Measurements from ENCODE around the gene FRMD5. TPM values are rescaled to one million over a fixed set of nuclear protein-coding genes. Genes with fewer than 3 reads are reported as not detected.

The FRMD5 gene
- total RNA-seq, 1 donor from 2014 or later = 0.69 TPM

DNA sequence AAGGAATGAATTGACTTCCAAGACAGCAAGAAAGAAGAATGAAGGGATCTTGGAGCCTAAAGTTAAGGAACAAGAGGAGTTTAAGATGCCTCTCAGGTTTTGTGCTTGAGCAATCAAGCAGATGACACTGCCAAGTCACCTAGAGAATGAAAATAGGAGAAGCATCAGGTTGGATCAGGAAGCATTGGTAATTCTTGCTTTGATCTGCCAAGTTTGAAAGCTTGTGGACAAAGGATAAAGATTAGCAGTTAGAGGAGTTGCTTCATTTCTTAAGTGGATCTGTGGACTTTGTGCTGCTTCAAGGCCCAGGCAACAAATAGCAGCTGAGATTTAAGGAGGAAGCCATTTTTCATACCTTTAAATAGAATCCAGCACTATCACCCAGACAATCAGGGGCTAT is 35.6 kb downstream of the FRMD5 start:
- DNase-seq = no peak

DNA sequence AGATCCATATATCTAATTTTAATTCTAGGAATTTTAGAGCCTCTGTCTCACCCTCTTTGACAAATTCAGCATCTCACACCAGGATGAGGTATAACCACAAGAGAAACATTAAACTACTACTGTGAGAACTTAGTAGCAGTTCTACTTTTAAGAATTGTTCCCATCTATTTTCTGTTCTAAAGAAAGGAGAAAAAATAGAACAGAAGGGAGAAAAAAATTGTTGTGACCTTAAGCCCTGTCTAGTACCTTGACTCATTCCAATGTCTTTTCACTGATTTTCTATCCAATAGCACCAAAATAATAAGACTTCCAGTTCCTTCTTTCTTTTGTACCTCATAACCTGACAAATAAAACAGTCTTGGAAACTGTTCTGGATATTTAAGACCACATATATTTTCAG is 37.0 kb downstream of the FRMD5 start:
- DNase-seq = no peak

DNA sequence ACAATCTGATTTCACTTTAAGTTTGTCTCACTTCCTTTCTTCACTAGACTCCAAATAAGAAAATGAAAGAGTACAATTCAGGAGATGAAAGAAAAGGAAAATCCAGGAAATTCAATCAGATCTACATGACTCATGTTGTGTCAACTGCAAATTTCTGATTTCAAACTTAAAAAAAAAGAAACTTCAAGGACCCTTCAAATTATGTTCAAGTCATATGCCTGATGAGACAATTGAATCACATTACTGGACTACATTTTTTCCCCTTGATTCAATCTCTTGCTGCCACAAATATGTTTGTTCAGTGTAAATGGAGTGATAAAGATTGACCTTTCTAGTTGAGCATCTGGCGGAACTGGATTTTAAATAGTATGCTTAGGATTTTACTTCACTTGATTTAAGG is 37.4 kb downstream of the FRMD5 start:
- no peak for DNase-seq

DNA sequence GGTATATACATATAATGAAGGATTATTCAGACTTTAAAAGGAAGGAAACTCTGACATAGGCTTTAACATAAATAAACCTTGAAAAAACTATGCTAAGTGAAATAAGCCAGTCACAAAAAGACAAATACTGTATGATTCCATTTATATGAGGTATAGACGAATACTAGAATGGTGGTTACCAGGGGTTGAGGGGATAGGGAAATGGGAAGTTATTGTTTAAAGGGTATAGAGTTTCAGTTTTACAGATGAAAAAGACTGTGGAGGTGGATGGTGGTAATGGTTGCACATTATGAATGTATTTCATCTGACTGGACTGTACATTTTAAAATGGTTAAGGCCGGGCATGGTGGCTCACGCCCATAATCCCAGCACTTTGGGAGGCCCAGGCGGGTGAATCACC is 41.7 kb downstream of the FRMD5 start:
- no peak for DNase-seq

DNA sequence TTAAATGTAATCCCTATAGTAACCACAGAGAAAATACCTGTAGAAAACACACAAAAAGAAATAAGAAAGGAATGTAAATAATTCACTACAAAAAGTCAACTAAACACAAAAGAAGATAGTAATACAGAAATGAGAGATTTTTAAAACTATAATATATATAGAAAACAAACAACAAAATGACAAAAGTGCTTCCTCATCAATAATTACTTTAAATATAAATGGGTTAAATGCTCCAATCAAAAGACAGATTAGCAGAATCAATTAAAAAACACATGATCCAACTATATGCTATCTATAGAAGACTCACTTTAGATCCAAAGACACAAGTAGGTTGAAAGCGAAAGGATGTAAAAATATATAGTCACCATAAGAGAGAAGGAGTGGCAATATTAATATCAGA is 45.8 kb downstream of the FRMD5 start:
- no peak for DNase-seq

DNA sequence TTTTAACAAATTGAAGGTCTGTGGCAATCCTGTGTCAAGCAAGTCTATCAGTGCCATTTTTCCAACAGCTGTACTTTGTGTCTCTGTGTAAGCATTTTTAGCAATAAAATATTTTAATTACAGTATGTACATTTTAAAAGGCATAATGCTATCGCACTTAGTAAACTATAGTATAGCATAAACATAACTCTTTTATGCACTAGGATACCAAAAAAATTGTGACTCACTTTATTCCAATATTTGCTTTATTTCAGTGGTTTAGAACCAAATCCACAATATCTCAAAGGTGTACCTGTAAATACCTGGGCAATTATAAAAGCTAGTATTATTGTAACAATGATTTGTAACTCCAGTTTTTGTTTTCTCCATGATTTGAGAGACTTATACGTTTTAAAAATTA is 46.5 kb downstream of the FRMD5 start:
- no peak for DNase-seq

DNA sequence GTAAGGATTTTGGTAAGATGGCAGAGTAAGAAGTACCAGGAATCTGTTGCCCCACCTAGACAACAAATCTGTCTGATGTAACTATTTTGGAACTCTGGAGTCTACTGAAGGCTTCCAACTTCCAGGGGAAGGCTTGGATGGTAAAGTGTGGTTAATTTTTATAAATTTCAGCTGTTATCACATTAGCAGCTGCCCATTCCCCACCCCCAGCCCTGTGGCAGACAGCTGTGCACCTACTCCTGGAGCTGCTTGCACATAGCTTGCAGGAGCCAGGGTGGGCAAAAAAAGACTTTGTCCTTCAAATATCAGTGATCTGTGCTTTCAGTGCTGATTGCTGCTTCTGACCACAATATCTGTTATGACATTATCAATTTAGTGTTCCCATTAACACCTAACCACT is 47.4 kb downstream of the FRMD5 start:
- no peak for DNase-seq

DNA sequence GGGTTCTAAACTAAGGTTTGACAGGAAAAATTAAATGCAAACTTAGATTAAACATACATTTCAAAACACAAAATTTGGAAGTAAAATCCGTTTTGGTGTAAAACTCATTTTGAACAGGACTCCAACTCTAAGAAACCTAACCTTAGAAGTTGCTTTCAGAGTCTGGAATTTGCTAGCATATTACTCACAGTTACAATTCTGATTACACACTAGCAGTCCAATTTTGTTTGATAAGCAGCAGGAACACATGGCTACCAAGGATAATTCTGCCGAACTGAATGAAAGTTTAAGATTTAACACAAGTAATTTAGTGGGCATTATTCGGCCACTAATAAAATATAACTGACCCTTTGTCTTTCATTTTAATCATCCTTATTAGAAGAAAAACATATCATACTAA is 49.6 kb downstream of the FRMD5 start:
- no peak for DNase-seq

DNA sequence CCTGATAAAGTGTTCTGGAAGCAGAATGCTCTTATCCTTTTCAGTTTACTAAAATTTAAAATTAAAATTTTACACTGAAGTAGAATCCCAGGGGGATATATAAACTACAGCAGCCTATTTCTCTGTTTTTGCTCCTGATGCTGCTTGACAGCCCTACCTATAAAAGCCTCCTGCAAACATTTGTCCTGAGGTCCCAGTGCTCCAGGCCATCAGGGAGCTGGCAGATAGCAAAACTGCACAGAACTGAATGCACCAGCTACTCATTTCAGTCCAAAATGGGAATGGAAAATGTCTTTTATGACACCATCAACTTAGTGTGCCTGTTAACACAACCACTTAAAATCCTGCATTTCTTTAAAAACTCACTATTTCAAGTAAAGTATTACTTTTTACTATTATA is 50.1 kb downstream of the FRMD5 start:
- DNase-seq = no peak

DNA sequence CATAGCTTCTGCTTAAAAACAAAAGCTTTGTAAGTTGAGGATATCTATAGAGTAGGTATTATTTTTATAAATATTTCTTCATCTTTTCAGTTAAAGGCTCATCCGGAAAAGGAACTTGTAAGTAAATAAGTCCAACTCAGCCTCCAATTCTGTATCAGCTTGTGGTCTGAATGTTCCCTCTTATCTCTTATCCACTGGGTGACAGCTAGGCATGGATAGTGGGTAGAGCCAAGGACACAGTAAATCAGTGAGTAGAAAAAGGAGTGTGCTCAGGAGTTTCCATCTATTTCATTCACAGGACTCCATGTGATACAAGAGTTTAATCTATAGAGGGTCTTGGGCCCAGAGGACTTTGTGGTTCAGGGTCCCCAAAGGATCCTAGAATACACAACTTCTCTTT is 50.9 kb downstream of the FRMD5 start:
- DNase-seq = no peak

DNA sequence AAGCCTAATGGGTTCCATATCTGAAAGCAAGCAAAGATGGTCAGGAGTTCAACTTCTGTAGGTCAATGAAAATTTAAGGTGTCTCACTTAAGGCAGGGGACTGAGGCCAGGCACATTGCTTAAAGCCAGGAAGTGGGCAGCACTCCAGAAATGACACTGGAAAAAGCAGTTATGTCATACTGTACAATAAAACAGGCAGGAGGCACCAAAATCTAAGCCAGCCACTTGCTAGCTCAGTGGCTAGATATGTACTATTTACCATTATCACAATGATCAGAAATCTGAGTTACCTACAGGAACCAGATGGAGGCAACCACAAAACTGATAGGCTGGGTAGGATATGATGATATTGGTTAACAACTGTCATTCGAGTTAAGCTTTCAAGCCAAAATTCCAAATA is 57.3 kb downstream of the FRMD5 start:
- no peak for DNase-seq

DNA sequence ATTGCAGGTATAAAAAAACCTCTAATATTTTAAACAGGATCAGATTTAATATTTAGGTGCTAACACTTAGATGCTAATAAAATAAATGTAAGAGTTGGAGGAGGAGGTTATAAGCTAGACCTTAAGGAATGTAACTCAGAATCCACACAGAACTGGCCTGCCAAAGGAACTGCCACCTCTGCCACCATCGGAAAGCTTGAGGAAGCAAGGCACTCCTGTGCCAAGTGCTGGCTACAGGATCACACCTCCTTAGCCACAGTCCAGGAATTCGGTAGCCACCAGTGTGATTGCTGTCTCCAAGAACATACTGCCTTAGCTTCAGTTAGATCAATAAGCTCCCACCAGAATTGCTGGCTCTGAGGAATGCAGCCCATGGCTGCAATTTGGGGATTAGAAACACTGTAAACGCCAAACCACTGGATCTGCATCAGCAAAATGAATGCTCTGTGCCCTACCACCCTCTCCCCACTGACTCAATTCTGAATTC is 58.0 kb downstream of the FRMD5 start:
- DNase-seq = no peak

DNA sequence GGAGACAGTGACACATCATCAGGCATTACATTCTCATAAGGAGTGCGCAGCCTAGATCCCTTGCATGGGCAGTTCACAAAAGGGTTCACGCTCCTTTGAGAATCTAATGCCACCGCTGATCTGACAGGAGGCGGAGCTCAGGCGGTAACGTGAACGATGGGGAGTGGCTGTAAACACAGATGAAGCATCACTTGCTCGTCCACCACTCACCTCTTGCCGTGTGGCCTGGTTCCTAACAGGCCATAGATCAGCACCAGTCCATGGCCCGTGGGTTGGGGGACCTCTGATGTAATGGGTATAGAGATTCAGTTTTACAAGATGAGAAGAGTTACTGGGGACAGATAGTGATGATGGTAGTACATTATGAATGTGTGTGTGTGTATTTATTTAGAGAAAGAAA is 63.0 kb downstream of the FRMD5 start:
- DNase-seq = no peak

DNA sequence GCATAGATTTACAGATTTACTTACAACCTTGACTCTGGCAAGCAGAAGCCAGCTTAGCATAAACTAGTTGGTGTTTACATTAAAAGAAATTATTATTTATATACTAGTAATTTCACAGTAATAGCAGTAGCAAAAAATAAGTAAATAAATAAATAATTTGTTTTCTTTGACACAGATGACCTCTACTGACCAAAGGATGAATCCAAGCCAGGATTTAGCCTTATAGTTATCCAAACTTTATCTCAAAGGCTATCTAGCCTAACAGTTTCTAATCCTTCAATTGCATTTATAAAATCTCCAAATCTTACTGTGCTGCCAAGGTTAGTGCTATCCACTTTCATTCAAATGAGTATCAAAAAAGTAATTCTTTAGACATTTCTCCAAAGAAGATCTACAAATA is 64.3 kb downstream of the FRMD5 start:
- no peak for DNase-seq

DNA sequence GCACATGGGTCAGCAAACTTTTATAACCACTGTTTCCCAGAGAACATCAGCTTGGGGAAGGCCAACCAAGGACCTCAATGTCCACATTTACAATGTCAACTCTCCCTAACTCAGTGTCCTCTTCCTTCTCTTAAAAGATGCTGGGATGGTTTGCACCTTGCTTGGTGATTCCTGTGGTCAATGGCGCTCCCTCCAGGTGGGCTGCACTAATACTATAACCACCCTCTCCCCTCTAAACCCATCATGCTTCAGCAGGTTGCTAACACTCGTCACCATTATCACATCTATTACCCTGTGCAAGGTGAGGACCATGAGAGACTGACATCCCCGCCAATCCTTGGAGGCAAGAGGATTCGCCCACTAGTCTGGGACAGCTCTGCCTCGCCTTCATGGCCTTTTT is 65.2 kb downstream of the FRMD5 start:
- no peak for DNase-seq

DNA sequence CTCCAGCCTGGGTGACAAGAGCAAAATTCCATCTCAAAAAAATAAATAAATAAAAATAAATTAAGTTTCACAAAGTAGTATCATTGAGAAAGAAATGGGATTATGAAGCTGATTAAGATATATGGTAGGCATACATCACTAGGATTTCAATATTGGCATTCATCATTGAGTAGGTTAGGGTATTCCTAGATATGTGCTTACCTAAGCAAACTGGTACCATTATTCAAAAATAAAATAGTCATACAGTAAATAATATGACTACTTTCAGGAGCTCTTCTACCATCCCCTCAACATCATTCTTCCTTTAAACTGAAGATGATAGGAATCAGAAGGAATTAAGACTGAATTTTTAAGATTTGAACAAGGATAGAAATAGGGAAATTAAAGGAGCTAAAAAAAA is 66.6 kb downstream of the FRMD5 start:
- DNase-seq = no peak

DNA sequence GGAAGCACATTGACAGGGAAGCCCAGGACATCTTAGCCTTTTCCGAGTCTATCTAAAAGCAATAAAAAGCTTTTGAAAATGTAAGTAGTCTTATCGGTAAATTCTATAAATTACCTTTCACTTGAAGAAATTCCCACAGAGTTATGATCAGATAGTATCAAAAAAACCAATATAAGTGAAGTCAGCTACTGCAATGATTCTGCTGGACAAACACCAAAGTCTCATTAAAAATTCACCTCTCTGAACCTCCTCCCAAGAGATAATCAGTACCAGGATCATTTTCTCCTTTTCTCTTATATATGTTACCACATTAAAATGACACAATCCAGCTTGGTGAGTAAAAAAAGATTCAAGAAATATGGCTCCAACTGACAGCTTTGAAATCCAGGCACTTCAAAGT is 69.2 kb downstream of the FRMD5 start:
- DNase-seq = no peak

DNA sequence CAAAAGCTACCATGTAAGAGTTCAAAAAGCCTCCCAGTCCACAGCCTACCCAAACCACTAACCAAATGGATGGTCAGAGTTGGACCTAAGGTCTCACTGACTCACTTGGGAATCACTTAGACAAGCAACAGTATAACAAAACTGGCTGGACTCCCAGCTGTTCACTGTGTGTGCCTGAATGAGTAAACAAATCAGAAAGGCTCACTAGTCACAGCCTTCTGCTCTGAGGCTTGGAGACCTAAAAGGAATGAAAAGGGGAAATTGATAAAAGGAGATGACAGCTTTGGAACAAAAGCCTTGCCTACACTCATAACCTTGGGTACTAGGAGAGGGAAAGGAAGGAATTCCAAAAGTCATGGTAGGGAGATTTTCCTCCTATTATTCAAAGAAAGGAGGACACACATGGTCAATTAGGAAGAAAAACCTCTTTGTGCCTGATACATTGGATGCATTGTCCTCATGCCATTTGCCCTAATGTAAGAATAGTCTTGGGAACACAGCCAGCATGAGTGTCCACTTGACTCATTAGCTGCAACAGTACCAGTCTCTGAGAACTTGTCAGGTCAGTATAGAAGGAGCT is 92.3 kb downstream of the FRMD5 start:
- peak; percentile 8 for DNase-seq

DNA sequence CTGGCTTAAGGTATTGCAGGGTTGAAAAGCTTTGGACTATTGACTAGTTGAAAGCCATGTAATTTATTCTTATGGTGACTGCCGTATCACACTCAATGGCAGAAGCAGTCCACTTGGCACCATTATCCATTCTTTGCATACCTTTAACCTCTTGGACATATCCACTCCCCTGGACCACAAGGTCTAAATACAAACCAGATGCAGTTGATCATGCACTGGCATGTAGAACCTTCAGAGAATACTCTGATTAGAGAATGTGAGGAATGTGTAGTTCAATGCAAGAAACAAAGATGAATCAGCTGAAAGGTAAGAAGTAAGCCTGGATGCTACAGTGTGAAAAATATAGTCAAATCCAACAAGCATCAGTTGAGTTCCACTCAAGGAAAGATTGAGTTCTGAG is 93.1 kb downstream of the FRMD5 start:
- DNase-seq = no peak

DNA sequence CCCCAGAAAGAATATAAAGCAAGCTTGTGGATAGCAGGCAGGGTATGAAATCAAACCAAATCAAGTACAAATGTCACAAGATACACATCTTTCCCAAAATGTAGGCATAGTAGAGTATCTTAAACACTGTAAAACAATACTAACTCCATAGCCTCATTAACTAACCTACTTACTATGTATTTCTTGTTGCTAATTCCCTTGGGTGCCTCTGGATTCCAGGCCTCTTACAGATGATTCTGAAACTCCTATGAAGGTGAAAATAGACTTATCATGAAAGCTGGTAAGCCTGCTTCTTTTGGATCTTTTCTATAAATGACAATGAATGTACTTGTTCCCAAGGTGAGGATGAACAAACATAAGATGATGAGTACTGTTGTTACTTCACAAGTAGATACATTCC is 93.8 kb downstream of the FRMD5 start:
- no peak for DNase-seq

DNA sequence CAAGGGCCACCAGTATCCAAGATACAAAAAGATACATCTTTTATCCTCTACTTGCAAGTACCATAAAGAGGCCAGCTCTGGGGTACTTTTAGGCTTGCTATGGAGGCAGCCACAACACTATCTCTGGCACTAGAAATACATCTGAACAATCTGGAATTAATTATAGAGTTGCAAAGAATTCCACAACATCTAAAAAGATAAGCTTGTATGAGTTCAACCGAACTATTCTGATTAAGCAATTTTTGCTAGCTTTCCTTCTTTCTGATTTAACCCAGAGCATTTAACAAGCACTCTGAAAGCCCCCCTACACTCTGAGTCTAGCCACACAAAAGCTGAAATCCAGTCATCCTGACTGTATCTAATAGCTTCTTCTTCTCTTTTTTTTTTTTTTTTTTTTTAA is 95.4 kb downstream of the FRMD5 start:
- DNase-seq = peak; percentile 54

DNA sequence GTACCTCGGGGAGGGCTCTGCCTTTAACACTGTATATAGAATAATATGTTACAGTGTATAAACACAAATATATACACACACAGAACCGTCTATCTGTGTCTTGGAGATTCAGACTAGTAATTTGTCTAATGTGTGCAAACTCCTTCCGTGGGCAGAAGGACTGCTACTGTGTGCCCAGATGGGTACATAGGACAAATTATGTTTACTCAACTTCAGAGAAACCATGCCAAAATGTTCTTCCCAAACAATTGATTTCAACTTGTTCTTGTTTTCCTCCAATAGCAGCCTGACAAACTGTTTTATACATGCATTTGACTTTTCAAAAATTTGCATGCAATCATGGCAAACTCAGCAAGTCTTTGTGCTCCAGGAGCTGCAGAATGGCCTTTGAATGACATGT is 97.5 kb downstream of the FRMD5 start:
- no peak for DNase-seq

DNA sequence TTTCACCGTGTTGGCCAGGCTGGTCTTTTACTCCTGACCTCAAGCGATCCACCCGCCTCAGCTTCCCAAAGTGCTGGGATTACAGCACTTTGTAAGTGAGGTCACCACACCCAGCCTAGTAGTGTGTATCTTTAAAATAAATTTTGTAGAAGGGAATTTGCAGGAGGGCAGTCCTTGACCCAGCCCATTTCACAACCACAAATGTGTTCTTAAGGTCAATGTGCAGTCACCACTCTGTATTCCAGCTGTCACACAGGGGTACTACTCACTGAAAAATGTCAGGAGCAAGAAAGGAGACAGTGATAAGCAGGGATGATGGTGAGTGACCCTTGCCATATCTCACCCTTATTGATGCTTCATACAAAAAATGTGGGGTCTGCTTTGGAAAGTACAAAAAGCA is 98.5 kb downstream of the FRMD5 start:
- DNase-seq = no peak

DNA sequence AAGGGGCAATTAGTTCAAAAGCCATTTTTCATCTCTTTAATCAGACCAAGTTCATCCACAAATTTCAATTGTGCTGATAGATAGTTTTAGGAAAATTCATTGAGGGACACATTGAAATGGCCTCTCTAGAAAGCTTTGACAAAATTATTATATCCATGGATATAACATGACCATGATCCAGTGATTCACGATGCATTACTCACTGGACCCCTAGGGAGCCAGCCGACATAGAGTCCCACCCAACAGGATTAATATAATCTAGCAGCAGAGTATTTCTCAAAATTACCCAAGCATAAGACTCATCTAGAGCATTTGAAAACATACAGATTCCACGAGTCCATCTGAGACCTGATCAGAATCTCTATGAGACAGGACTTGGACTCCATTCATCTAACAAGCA is 100.3 kb downstream of the FRMD5 start:
- no peak for DNase-seq

DNA sequence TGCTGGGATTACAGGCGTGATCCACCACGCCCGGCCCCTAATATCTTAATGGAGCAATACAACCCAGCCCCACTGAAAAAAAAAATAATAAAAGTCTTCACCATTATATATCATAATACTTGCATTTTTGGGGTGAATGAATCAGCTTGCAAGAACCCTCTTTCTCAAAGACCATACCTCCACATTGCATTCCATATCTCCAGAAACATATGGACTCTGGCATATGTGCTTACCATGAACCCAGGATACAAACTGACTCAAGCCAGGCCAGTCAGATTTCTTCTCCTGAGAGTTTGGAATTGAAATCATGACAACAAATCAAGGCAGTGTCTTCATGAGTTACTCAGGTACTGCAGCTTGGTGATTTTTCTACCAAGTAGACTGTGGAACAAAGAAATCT is 101.2 kb downstream of the FRMD5 start:
- DNase-seq = no peak

All from skin of body (tissue), 2 donors.